Bronchial epithelial cell (primary cell): Measurements from ENCODE around the gene IKZF3. TPM values are rescaled to one million over a fixed set of nuclear protein-coding genes. Genes with fewer than 3 reads are reported as not detected.

Source experiments
- DNase-seq: peaks from one replicate; pipeline ENCODE4 v3.0.0-alpha.2; 2010; ENCODE audit warnings: low read depth
- FAIRE-seq: peaks from 2 replicates; lab custom pipeline; 2011; peaks lifted over from hg19 to GRCh38; lab: Jason Lieb, UNC
- H3K27me3 ChIP-seq: 2 replicates; pipeline ENCODE4 v1.5.1; 2011; ENCODE audit warnings: low read length; ENCODE audit not compliant: control insufficient read depth, insufficient read depth
- H3K36me3 ChIP-seq: 2 replicates; pipeline ENCODE4 v1.5.1; 2011; ENCODE audit warnings: low read length; ENCODE audit not compliant: control insufficient read depth, insufficient read depth
- H3K4me3 ChIP-seq: 2 replicates; pipeline ENCODE4 v1.5.1; 2011; ENCODE audit warnings: mild to moderate bottlenecking, low read depth, low read length, control low read depth
- total RNA-seq: library from RNA; depleted of rRNA; stranded (reverse); fragments of >200 nt; gene quantifications from 2 replicates; pipeline ENCODE4 v1.2.1, GENCODE V29; 2014
- TF ChIP-seq, protein P1 (sequence below): IDR thresholded peaks from 2 replicates; pipeline ENCODE4 v1.5.1; 2011; ENCODE audit warnings: mild to moderate bottlenecking, moderate library complexity, low read length, control low read depth, inconsistent platforms; ENCODE audit not compliant: insufficient read depth, severe bottlenecking

Gene IKZF3
- total RNA-seq, 1 donor from 2014 or later = not detected

DNA sequence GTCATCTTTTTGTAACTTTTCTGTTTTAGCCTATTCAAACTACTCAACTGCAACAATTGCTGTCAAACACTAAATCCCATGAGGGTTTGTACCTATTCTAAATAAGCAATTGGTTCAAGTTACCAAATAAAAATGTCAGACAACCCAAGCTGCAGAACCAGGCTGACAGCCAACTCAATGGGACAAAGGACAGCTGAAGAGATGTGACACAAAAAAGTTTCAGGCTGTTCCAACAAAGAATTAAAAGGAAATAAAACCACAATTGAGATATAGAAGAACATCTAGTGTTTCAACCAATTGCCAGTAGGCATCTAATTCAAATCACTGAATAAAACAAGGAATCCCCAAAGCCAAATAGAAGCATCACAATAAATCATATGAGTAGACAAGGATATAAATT lies 77.1 kb downstream of the IKZF3 start:
- TF ChIP-seq, protein P1, sequence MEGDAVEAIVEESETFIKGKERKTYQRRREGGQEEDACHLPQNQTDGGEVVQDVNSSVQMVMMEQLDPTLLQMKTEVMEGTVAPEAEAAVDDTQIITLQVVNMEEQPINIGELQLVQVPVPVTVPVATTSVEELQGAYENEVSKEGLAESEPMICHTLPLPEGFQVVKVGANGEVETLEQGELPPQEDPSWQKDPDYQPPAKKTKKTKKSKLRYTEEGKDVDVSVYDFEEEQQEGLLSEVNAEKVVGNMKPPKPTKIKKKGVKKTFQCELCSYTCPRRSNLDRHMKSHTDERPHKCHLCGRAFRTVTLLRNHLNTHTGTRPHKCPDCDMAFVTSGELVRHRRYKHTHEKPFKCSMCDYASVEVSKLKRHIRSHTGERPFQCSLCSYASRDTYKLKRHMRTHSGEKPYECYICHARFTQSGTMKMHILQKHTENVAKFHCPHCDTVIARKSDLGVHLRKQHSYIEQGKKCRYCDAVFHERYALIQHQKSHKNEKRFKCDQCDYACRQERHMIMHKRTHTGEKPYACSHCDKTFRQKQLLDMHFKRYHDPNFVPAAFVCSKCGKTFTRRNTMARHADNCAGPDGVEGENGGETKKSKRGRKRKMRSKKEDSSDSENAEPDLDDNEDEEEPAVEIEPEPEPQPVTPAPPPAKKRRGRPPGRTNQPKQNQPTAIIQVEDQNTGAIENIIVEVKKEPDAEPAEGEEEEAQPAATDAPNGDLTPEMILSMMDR = no peak
- no peak overlapping the region for H3K4me3 ChIP-seq
- H3K27me3 ChIP-seq = no peaks in the 10 kb centered on the region
- H3K36me3 ChIP-seq = no peaks in the 10 kb centered on the region
- FAIRE-seq (no peak), DNase-seq (no peak)

DNA sequence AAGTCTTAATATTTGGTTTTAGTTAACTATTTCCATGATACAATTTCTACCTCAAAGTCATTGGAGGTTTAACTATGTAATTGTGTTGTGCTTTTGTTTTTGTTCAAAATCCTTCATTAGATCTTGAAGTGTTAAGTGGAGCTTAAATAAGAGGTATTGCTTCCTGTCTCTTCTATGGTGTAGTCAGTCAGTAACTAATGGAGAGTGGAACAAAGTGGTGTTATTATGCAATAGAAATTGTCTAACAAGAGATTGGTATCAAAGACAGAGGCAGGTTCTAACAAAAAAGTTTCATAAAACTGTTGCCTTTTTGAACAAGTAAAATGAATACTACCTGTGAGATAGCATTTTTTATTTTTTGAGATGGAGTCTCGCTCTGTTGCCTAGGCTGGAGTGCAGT lies 81.1 kb downstream of the IKZF3 start:
- Histone ChIP-seq H3K36me3 (no peaks in the 10 kb centered on the region), H3K4me3 (no peak overlapping the region), H3K27me3 (no peaks in the 10 kb centered on the region)
- FAIRE-seq = no peak
- DNase-seq = peak; percentile 67
- TF ChIP-seq, protein P1 = no peak

DNA sequence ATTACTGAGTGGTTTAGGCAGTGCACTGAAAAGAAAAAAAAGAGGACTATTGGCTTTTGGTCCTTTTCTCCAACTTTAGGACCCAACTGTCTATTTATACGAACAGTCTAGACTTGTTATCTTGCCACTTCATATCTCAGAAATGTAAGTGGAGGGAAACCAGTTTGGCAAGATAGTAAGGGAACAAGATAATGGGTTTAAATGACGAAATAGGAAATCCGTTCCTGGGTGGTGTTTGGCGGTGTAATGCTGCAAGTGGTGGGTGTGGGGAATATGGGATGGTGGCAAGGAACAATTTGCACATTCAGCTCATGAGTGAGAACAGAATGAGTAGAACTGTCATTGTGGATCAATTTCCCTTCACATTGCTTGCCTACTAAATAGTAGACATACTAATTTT lies 81.6 kb downstream of the IKZF3 start:
- FAIRE-seq (peak; percentile 43), DNase-seq (peak; percentile 98)
- TF ChIP-seq, protein P1 = no peak
- Histone ChIP-seq H3K36me3 (no peaks in the 10 kb centered on the region), H3K4me3 (no peak overlapping the region), H3K27me3 (no peaks in the 10 kb centered on the region)

DNA sequence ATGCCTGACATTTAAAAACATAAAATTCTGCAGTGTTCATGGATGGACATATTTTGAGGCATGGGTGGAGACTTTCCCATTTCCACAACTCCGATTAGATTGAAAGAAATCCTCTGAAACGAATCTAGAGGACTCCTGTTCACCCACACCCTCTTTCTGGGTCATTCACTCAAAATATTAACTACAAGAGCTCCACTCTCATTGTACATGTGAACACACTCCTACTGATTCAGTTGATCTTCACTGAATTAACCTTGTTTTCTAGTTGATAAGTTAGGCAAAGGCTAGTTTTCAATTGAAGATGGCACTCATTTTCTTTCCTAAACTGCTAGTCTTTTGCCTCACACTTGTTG lies 82.3 kb downstream of the IKZF3 start:
- DNase-seq (no peak), FAIRE-seq (no peak)
- H3K36me3 ChIP-seq = no peaks in the 10 kb centered on the region
- no peak overlapping the region for H3K4me3 ChIP-seq
- TF ChIP-seq, protein P1 = no peak
- H3K27me3 ChIP-seq = no peaks in the 10 kb centered on the region

DNA sequence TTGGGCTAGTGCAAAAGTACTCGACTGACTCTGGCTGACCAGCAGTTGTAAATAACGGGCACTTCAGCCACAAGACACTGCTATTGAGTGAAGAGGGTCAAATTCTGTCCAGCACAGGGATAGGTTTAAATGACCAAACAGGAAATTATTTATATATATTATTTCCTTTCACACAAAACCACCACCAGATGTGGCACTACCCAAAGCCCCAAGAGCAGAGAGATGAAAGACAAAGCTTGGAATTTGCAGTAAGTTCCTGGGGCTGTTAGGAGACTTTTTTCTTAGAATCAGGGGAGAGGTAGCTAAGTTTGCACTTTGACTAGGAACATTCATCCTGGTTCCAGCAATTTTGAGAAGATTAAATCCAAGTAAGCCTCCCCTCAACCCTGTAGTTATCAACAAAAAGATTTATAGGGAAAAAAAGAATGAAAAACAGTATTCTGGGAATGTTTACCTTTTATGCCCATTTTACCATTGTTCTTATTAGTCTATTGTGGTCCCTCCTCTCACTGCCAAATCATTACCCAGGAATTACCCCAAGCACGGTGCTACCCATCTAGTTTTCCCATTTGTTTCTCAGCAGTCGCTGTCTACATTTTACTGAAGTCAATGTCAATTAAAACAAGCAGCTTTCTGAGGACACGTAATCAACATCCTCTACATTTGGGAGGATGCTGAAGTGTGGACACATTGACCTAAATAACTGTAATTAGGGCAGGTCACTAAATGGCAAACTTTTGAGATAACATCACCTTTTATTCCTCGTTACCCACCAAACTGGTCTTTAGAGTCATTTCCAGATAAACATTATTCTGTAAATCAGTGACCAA lies 82.9 kb downstream of the IKZF3 start:
- TF ChIP-seq, protein P1 = no peak
- no peak for FAIRE-seq
- no peak for DNase-seq
- no peaks in the 10 kb centered on the region for H3K36me3 ChIP-seq
- H3K4me3 ChIP-seq = no peak overlapping the region
- H3K27me3 ChIP-seq = no peaks in the 10 kb centered on the region
